Measurements from ENCODE around the gene EPB41L4A.
"Not testable (repeated sequence)": the region's sequence is repeated elsewhere in the genome, so short reads cannot be mapped to it uniquely, and the experiment has no call there.

The EPB41L4A gene

DNA sequence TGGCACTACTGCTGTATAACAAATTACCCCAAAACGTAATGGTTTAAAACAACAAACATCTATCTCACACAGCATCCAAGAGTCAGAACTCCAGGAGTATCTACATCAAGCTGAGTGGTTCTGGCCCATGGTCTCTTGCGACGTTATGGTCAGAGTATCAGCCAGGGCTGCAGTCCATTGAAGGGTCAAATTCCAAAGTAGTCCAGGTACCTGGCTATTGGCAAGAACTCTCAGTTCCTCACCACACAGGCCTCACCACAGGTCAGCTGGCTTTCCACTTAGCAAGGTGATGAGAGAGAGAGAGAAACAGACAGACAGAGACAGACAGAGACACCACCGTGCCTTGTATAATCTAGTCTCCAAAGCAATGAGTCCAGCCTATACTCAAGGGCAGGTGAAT lies 22.6 kb downstream of the EPB41L4A start:
- DNase-seq, result no peak

GRCh38 chr5:112395299-112395698 lies 23.8 kb downstream of the EPB41L4A start:
- not testable (repeated sequence) for DNase-seq

GRCh38 chr5:112390327-112390726 lies 28.8 kb downstream of the EPB41L4A start:
- DNase-seq, result peak; percentile 31 to 69

DNA sequence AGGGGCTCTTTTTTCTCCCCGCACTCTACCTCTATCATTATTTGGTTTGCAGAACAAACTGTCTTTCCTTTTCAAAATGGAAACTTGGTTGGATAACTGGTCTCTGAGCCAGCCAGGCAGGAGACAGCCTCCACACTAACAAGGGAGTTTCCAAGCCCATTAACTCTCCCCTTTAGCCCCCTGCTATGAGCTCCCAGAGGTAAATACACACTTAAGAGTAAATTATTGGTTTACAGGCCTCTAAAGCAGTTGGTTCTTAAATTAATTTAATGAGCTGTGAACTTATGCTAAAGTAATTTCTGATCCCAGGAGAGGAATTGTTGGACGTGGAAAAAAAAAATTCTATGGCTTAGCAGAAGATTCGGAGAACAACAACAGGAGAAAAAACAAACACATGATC lies 30.3 kb downstream of the EPB41L4A start:
- no peak for DNase-seq

- DNase-seq, result no peak
Observed at GRCh38 chr5:112388074-112388473, 31.0 kb downstream of the EPB41L4A start.

DNA sequence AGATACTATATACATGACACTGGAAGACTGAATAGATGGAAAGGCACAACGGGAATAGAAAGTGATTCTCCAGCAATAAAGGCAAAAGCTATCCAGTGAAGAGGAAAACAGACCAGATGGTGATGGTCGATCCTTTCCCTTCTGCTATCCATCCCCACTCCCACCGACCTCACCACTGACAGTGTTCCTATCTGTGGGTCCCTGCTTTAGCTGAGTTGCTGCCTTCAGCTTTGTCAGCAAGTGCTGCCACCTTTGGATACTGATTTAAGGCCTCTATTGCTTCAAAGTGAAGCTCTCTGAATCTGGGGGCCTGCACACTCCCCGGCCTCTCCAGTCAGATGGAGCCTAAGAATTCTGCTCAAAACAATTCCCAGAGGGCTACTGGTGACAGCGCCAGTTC lies 32.3 kb downstream of the EPB41L4A start:
- DNase-seq, result peak in 1 of 2 experiments; percentile 69

DNA sequence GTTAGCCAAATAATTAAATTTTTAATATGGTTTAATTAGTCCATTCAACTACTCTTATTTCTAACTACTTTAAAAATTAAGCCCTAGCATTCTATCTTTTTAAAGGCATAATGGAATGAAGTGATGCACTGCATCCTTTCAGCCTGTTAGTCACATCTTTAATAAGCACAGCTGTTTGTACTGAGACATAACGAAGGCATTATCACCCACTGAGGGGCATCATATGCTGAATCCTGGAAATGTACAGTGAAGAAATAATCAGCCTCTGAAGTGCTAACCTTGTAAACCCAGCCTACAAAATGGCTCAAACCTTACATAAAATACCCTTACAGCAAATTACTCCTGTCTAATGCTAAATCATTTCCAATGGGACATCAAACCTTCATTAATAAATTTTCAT lies 33.1 kb downstream of the EPB41L4A start:
- DNase-seq, result peak in 1 of 2 experiments; percentile 27

DNA sequence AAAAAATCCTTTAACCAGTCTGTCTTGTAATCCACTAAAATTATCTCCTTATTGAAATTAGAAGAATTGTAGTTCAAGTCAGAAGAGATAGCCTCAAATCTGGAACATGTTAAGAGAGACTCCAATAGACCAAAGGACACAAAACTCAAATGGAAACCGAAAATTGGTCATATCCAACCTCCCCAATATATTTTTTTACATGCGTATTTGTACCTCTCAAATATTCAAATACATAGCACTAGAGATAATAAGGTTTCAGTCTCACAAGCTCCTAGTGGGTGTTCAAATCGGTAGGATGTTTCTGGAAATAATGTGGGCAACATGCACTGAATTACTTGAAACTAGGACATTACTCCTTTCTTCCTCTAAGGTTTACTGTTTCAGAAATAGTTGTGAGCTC lies 33.5 kb downstream of the EPB41L4A start:
- no peak for DNase-seq

DNA sequence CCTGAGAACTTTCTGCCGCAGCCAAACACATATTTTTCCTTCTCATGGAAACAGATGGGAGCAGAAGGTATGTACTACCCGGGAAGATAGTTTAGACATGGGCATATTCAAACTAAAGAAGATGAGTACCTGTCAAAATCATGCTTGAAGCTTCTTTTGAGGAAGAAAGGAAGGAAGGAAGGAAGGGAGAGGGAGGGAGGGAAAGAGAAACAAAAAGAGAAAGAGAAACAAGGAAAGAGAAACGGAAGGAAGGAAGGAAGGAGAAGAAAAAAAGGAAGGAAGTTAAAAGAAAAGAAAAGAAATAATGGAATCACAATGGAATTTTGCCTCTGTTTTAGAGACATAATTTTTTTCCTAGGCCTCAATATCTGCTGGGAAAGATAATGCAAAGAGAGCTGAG lies 34.6 kb downstream of the EPB41L4A start:
- DNase-seq, result no peak

DNA sequence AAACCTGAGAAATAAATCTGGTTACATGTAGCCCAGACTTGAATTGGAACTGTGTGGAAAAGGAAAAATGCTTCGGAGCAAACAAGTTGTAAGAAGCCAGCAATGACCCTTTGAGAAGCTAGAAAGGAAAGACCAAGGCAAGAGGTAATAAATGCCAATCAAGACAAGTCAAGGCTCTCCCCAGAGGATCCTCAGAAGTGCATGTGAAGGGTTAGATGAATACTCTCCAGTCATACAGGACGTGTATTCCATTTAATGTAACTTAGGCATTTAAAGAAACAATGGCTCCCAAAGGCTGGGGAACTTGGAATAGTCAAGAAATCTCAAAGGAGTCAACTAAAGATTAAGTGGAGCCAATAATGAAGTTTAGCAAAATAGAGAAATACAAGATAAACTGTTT lies 36.2 kb downstream of the EPB41L4A start:
- no peak for DNase-seq

DNA sequence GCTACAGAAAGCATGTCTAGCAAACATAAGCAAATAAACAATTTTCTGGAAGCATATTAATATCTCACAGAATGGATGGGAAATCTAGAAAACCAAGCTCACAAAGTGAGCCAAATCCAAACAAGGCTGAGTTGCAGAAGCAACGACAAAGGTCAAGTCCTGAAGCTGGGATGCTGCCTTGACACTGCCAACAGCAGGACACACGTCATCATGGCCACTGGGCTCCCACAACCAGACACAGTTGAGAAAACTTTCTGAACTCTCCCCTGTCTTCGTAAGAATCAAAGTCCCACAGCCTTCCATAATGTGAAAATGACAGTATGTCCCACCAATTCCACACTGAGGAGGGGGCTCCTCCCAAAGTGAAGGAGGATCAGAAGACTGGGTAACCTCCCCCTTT lies 37.6 kb downstream of the EPB41L4A start:
- no peak for DNase-seq

DNA sequence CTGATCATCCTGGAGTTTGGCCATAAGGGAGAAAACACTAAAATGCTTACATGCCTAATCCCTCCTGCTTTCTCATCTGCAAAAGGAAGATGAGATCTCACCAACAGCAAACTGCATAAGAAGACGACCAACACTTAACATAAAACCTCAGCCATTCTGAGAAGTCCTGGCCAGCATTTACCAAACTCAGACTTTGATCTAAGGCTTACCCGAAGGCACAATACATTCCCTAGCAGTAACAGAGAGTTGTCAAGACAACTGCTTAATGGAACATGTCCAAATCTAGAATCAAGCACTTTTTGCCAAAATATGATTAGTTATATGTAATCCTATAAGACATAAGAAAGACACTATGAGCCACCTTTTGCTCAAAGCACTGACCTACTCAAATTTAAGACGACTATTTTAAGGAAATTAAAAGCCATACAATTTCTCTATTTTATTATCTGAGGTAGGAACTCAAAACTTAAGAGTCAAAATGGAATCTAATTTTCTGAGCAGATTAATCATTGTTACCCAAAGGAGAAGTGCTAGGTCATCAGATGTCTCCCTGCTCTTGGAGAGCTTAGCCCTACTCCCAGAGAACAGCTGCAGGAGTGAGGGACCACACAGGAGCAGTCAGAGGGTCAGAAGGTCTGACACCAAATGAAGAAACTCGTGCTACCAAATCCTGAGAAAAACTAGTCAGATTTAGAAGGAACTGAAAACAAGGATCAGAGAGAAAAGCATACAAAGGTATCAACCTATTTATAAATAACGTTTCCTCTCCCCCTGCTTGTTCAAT lies 39.3 kb downstream of the EPB41L4A start:
- DNase-seq, result no peak

DNA sequence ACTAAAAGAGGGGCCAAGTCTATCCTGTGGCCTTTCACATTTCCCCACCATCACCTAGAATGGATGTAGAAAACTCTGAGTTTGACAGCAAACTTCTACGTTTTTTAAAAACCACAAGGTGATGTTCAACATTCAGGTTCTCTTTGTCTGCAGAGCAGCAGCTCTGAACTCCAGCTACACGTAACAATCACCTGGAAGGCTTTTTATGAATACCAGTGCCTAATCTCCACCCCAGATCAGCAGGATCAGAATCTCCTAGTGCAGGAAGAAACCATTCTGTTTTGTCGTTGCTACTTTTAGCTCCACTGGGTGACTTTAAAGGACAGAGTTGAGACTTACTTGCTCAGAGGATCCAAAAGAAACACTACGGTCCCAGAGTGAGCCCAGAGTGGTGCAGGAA lies 44.3 kb downstream of the EPB41L4A start:
- no peak for DNase-seq

DNA sequence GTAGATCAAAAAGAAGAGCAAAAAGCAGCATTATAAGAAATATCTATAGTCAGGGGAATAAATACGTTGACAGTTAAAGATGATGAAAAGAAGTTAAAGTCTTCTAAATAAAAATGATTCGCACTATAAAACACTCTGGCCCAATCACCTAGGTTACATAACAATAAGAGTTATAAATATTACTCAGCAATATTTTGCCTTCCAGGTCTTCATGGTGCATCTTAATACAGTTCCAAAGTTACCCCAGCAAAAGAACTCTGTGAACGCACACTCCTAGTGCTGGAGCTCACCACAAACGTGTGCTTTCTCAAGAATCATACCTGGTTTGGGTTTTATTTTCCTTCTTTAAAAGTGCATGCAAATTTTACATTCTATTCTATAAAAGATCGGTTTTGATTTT lies 44.7 kb downstream of the EPB41L4A start:
- no peak for DNase-seq

GRCh38 chr5:112373885-112374284 lies 45.2 kb downstream of the EPB41L4A start:
- no peak for DNase-seq

DNA sequence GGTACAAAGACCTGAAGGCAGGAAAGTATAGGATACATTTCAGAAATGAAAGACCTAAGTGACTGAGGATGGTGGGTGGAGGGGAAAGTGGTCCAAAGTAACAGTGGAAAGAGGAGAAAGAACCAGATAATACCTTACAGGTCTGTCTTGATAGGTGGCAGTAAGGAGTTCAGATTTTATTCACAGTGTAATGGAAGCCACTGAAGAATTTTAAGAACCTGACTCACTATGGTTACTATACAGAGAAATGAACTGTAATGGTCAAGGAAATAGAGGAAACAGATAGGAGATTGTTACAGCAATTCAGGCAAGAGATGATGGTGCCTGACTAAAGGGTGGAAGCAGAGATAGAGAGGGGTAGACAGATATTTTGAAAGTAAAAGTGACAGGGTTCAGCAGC lies 46.5 kb downstream of the EPB41L4A start:
- DNase-seq, result no peak

DNA sequence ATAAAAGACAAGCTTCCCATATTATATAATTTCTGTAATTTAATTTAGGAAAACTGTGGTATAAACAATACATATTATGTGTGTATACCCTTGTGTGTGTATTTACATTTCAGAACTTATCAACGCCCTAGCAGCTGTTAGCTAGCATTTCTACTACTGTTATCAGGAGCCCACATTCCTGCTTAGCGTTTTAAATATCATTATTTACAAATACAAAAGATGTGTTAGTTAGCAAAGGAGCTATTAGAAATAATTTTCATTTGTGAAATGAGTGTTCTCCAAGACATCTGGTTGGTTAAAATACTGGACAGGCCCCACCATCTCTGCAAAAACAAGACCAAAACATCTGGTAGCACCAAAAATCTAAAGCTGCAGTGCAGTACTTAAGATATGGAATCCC lies 48.0 kb downstream of the EPB41L4A start:
- no peak for DNase-seq

- no peak for DNase-seq
Observed at GRCh38 chr5:112367400-112367799, 51.7 kb downstream of the EPB41L4A start.

GRCh38 chr5:112366987-112367386 lies 52.1 kb downstream of the EPB41L4A start:
- peak in 1 of 2 experiments; percentile 18 for DNase-seq

GRCh38 chr5:112360740-112361139 lies 58.3 kb downstream of the EPB41L4A start:
- DNase-seq, result not testable (repeated sequence)

- DNase-seq, result peak in 1 of 2 experiments; percentile 37
Observed at GRCh38 chr5:112356178-112356956, 62.7 kb downstream of the EPB41L4A start.

- no peak for DNase-seq
Observed at GRCh38 chr5:112355058-112355685, 63.9 kb downstream of the EPB41L4A start.

- no peak for DNase-seq
Observed at GRCh38 chr5:112353678-112354077, 65.4 kb downstream of the EPB41L4A start.

GRCh38 chr5:112351225-112351624 lies 67.9 kb downstream of the EPB41L4A start:
- no peak for DNase-seq
